ENCODE results near the gene HMGXB3.
A peak's percentile ranks its signal among the peaks of the same experiment; 100 is the strongest.

Gene HMGXB3

DNA sequence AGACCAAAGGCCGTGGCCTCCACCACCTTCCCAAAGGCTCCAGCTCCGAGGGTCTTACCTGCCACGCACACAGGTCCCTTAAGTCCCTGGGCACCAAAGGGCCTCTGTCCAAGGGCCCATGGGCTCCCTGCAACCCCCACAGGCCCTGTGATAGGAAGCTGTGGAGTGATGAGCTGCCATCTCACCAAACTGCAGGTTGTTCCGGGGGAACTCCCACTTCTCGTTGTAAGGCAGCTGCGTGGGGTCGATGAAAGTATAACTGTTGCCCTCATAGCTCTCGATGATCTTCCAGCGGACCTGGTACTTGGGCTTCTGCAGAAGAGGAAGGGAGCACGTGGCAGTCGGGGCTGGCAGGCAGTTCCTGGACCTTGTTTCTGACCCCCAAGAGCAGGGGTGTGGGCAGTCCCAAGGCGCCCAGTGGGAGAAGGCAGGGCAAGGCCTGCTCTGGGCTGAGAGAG lies 61.0 kb downstream of the HMGXB3 start:
- H3K27ac Mint-ChIP-seq (ENCODE audit: low read depth): peak overlapping the region; percentile 29
- peaks cover 62% of the 10 kb centered on the region for H3K27me3 Mint-ChIP-seq
- no peaks in the 10 kb centered on the region for H3K9me3 Mint-ChIP-seq
- DNase-seq (ENCODE audit: low spot score in 2 of 2): no peak
- H3K4me3 Mint-ChIP-seq: no peak overlapping the region
- peaks cover under 1% of the 10 kb centered on the region for H3K4me1 Mint-ChIP-seq
- no peaks in the 10 kb centered on the region for H3K36me3 Mint-ChIP-seq (ENCODE audit: insufficient read depth)
- ATAC-seq (replicated peaks; ENCODE audit: extremely low read depth, poor library complexity, severe bottlenecking): no peak

DNA sequence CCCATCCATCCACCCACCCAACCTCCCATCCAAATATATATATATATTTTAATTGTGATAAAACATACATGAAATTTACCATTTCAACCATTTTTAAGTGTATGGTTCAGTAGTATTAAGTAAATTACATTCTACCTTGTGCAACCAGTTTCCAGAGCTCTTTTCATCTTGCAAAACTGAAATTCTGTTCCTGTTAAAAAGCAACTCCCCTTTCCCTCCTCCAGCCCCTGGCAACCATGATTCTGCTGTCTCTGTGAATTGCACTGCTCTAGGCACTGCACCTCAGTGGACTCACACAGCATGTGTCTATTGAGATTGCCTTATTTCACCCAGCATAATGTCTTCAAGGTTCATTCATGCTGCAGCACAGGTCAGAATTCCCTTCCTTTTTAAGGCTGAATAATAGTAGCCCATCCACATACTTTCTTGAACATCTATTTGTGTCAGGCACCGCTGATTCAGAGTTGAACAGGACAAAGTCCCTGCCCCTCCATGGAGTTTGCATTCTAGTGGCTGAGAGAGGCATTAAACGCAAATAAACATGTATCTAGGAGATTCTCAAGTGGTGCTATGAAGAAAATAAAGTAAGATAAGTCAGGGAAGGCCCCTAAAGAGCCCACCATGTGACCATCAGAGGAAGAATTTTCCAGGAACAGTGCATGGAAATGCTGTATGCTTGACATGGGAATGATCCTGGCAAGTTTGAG lies 61.8 kb downstream of the HMGXB3 start:
- DNase-seq (ENCODE audit: low spot score in 2 of 2) (no peak), ATAC-seq (replicated peaks; ENCODE audit: extremely low read depth, poor library complexity, severe bottlenecking) (no peak)
- Mint-ChIP-seq H3K4me3 (no peak overlapping the region), H3K27me3 (peaks cover 70% of the 10 kb centered on the region), H3K9me3 (no peaks in the 10 kb centered on the region), H3K36me3 (ENCODE audit: insufficient read depth) (no peaks in the 10 kb centered on the region), H3K27ac (ENCODE audit: low read depth) (no peak overlapping the region), H3K4me1 (peaks cover 8% of the 10 kb centered on the region)

- DNase-seq (ENCODE audit: low spot score in 2 of 2): no peak
- no peaks in the 10 kb centered on the region for H3K9me3 Mint-ChIP-seq
- H3K4me1 Mint-ChIP-seq: peaks cover 14% of the 10 kb centered on the region
- H3K36me3 Mint-ChIP-seq (ENCODE audit: insufficient read depth): no peaks in the 10 kb centered on the region
- H3K27me3 Mint-ChIP-seq: peaks cover 70% of the 10 kb centered on the region
- no peak overlapping the region for H3K4me3 Mint-ChIP-seq
- ATAC-seq (replicated peaks; ENCODE audit: extremely low read depth, poor library complexity, severe bottlenecking): no peak
- H3K27ac Mint-ChIP-seq (ENCODE audit: low read depth): peak overlapping the region; percentile 79
Observed at GRCh38 chr5:150063638-150064037, 63.1 kb downstream of the HMGXB3 start.

- Mint-ChIP-seq H3K4me3 (no peak overlapping the region), H3K9me3 (no peaks in the 10 kb centered on the region), H3K27ac (ENCODE audit: low read depth) (no peak overlapping the region), H3K4me1 (peaks cover 14% of the 10 kb centered on the region), H3K36me3 (ENCODE audit: insufficient read depth) (no peaks in the 10 kb centered on the region), H3K27me3 (peaks cover 70% of the 10 kb centered on the region)
- no peak for DNase-seq (ENCODE audit: low spot score in 2 of 2)
- ATAC-seq (replicated peaks; ENCODE audit: extremely low read depth, poor library complexity, severe bottlenecking): no peak
Observed at GRCh38 chr5:150064681-150065220, 64.2 kb downstream of the HMGXB3 start.

- Mint-ChIP-seq H3K27me3 (peaks cover 70% of the 10 kb centered on the region), H3K4me1 (peaks cover 14% of the 10 kb centered on the region), H3K27ac (ENCODE audit: low read depth) (no peak overlapping the region), H3K36me3 (ENCODE audit: insufficient read depth) (no peaks in the 10 kb centered on the region), H3K9me3 (no peaks in the 10 kb centered on the region), H3K4me3 (no peak overlapping the region)
- DNase-seq (ENCODE audit: low spot score in 2 of 2): no peak
- no peak for ATAC-seq (replicated peaks; ENCODE audit: extremely low read depth, poor library complexity, severe bottlenecking)
Observed at GRCh38 chr5:150065346-150065745, 64.8 kb downstream of the HMGXB3 start.

DNA sequence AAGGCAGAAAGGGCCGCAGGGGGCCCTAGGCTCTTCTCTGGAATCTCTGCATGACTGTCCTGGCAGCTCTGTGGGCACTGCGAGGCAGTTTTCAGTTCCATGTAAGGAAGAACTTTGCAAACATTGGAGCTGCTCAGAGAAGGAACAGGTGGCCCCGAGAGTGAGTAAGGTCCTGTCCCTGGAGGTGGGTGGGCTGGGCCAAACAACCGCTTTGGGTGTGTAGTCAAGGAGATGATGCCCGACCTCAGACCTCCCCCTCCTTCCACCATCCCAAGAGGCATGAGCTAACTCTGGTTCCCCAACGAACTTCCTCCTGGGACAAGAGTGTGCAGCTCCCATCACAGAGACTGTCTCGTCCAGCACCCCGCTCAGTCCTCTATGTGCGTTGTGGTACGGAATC lies 65.3 kb downstream of the HMGXB3 start:
- H3K36me3 Mint-ChIP-seq (ENCODE audit: insufficient read depth): no peaks in the 10 kb centered on the region
- peaks cover 65% of the 10 kb centered on the region for H3K27me3 Mint-ChIP-seq
- H3K4me3 Mint-ChIP-seq: no peak overlapping the region
- H3K9me3 Mint-ChIP-seq: no peaks in the 10 kb centered on the region
- DNase-seq (ENCODE audit: low spot score in 2 of 2) (no peak), ATAC-seq (replicated peaks; ENCODE audit: extremely low read depth, poor library complexity, severe bottlenecking) (no peak)
- H3K27ac Mint-ChIP-seq (ENCODE audit: low read depth): no peak overlapping the region
- H3K4me1 Mint-ChIP-seq: peaks cover 14% of the 10 kb centered on the region

DNA sequence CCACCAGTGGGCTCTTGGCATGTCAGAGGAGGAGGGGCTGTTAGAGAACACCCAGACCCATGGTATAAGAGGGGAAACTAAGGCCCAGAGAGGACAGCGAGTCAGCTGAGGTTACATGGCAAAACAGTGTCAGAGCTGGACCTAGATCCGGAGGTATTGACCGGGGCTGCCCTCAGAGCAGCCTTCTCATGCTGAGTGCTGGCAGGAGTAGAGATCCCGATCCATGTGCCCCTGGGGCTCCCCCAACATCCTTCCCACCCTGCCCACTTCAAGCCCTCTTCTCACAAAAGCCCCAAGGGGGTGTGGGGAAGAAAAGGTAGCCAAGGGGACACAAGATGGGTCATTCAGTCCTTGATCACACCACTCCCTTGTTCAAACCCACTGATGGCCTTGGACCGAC lies 65.9 kb downstream of the HMGXB3 start:
- Mint-ChIP-seq H3K27me3 (peaks cover 59% of the 10 kb centered on the region), H3K36me3 (ENCODE audit: insufficient read depth) (no peaks in the 10 kb centered on the region), H3K4me3 (no peak overlapping the region), H3K9me3 (no peaks in the 10 kb centered on the region), H3K4me1 (peaks cover 14% of the 10 kb centered on the region), H3K27ac (ENCODE audit: low read depth) (peak overlapping the region; percentile 61)
- ATAC-seq (replicated peaks; ENCODE audit: extremely low read depth, poor library complexity, severe bottlenecking) (no peak), DNase-seq (ENCODE audit: low spot score in 2 of 2) (no peak)

GRCh38 chr5:150066901-150067396 lies 66.4 kb downstream of the HMGXB3 start:
- DNase-seq (ENCODE audit: low spot score in 2 of 2) (no peak), ATAC-seq (replicated peaks; ENCODE audit: extremely low read depth, poor library complexity, severe bottlenecking) (no peak)
- no peaks in the 10 kb centered on the region for H3K9me3 Mint-ChIP-seq
- H3K36me3 Mint-ChIP-seq (ENCODE audit: insufficient read depth): no peaks in the 10 kb centered on the region
- peak overlapping the region; percentile 61 for H3K27ac Mint-ChIP-seq (ENCODE audit: low read depth)
- H3K27me3 Mint-ChIP-seq: peaks cover 54% of the 10 kb centered on the region
- peaks cover 14% of the 10 kb centered on the region for H3K4me1 Mint-ChIP-seq
- H3K4me3 Mint-ChIP-seq: no peak overlapping the region

DNA sequence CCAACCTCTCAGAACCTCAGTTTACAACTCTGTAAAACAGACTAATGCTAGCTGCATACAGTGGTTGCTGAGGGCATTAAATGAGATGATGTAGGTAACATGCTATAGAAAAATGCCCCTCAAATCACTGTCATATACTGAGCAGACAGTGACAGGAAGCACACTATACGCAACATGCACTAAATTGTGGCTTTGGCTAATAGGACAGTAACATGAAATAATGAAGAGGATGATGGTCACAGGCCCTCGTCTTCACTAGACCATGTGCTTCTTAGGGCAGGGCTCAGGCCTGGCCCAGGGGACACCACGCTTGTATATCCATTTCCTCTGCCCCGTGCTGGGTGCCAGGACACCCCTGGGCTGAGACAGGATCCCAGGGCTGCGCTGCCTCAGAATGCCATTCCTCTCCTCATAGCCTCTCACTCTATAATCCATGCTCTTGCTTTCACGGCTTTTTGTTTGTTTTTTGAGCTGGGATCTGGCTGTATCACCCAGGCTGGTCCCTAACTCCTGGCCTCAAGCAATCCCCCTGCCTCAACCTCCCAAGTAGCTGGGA lies 66.9 kb downstream of the HMGXB3 start:
- no peaks in the 10 kb centered on the region for H3K36me3 Mint-ChIP-seq (ENCODE audit: insufficient read depth)
- H3K27me3 Mint-ChIP-seq: peaks cover 49% of the 10 kb centered on the region
- no peak overlapping the region for H3K4me3 Mint-ChIP-seq
- H3K9me3 Mint-ChIP-seq: no peaks in the 10 kb centered on the region
- DNase-seq (ENCODE audit: low spot score in 2 of 2) (no peak), ATAC-seq (replicated peaks; ENCODE audit: extremely low read depth, poor library complexity, severe bottlenecking) (no peak)
- no peak overlapping the region for H3K27ac Mint-ChIP-seq (ENCODE audit: low read depth)
- H3K4me1 Mint-ChIP-seq: peaks cover 14% of the 10 kb centered on the region

GRCh38 chr5:150068071-150068470 lies 67.5 kb downstream of the HMGXB3 start:
- no peak overlapping the region for H3K27ac Mint-ChIP-seq (ENCODE audit: low read depth)
- H3K9me3 Mint-ChIP-seq: no peaks in the 10 kb centered on the region
- DNase-seq (ENCODE audit: low spot score in 2 of 2): no peak
- peaks cover 14% of the 10 kb centered on the region for H3K4me1 Mint-ChIP-seq
- H3K36me3 Mint-ChIP-seq (ENCODE audit: insufficient read depth): no peaks in the 10 kb centered on the region
- H3K4me3 Mint-ChIP-seq: no peak overlapping the region
- ATAC-seq (replicated peaks; ENCODE audit: extremely low read depth, poor library complexity, severe bottlenecking): no peak
- peaks cover 43% of the 10 kb centered on the region for H3K27me3 Mint-ChIP-seq

- DNase-seq (ENCODE audit: low spot score in 2 of 2) (no peak), ATAC-seq (replicated peaks; ENCODE audit: extremely low read depth, poor library complexity, severe bottlenecking) (no peak)
- Mint-ChIP-seq H3K27ac (ENCODE audit: low read depth) (no peak overlapping the region), H3K27me3 (peaks cover 39% of the 10 kb centered on the region), H3K9me3 (no peaks in the 10 kb centered on the region), H3K4me1 (peaks cover 14% of the 10 kb centered on the region), H3K36me3 (ENCODE audit: insufficient read depth) (no peaks in the 10 kb centered on the region), H3K4me3 (no peak overlapping the region)
Observed at GRCh38 chr5:150068472-150068871, 67.9 kb downstream of the HMGXB3 start.

GRCh38 chr5:150068961-150069645 lies 68.6 kb downstream of the HMGXB3 start:
- Mint-ChIP-seq H3K36me3 (ENCODE audit: insufficient read depth) (no peaks in the 10 kb centered on the region), H3K4me1 (peaks cover 14% of the 10 kb centered on the region), H3K27ac (ENCODE audit: low read depth) (no peak overlapping the region), H3K4me3 (no peak overlapping the region), H3K27me3 (peaks cover 32% of the 10 kb centered on the region), H3K9me3 (no peaks in the 10 kb centered on the region)
- ATAC-seq (replicated peaks; ENCODE audit: extremely low read depth, poor library complexity, severe bottlenecking) (no peak), DNase-seq (ENCODE audit: low spot score in 2 of 2) (no peak)
